ENCODE data around the gene PSG1.
"Not testable (repeated sequence)": the region's sequence is repeated elsewhere in the genome, so short reads cannot be mapped to it uniquely, and the experiment has no call there.

DNA sequence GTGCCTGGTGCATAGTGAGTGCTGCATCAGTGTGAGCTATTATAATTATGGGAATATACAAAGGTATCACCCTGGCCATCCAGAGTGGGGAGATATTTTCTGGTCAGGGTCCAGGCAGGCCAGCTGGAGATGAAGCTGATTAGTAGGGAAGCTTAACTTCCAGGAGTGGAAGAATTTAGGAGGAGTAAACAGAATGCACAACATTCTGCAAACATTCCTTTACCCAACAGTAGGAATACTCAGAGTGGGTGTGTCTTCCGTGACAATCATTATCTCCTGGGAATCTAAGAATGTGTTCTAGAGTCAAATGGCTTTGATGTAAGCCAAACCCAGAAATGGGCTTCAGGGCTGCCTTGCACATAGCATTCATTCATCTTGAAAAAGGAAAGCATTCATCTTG lies 19.1 kb upstream of the PSG1 start:
- TF ChIP-seq, protein P1, sequence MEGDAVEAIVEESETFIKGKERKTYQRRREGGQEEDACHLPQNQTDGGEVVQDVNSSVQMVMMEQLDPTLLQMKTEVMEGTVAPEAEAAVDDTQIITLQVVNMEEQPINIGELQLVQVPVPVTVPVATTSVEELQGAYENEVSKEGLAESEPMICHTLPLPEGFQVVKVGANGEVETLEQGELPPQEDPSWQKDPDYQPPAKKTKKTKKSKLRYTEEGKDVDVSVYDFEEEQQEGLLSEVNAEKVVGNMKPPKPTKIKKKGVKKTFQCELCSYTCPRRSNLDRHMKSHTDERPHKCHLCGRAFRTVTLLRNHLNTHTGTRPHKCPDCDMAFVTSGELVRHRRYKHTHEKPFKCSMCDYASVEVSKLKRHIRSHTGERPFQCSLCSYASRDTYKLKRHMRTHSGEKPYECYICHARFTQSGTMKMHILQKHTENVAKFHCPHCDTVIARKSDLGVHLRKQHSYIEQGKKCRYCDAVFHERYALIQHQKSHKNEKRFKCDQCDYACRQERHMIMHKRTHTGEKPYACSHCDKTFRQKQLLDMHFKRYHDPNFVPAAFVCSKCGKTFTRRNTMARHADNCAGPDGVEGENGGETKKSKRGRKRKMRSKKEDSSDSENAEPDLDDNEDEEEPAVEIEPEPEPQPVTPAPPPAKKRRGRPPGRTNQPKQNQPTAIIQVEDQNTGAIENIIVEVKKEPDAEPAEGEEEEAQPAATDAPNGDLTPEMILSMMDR (conservative IDR thresholded peaks at IDR 0.05), result not testable (repeated sequence)
- not testable (repeated sequence) for TF ChIP-seq EZH2 (IDR thresholded peaks at IDR 0.05; ENCODE audit: low read depth)

Data from PC-9 (cell line).